Colonic mucosa (tissue), 4 donors: ENCODE data around the gene VWA8. TPM values are rescaled to one million over a fixed set of nuclear protein-coding genes. Genes with fewer than 3 reads are reported as not detected.

Experiments
- DNase-seq: peaks from one replicate; pipeline ENCODE4 v3.0.0-alpha.2; 2020
- H3K27ac ChIP-seq: fragments of 200-600 bp; one replicate; pipeline ENCODE4 v1.8.0; 2021
- H3K27me3 ChIP-seq: fragments of 200-600 bp; one replicate; pipeline ENCODE4 v1.8.0; 2021
- H3K36me3 ChIP-seq: fragments of 200-600 bp; one replicate; pipeline ENCODE4 v1.8.0; 2021
- H3K4me1 ChIP-seq: fragments of 200-600 bp; one replicate; pipeline ENCODE4 v1.8.0; 2021; ENCODE audit warnings: mild to moderate bottlenecking
- H3K4me3 ChIP-seq: fragments of 200-600 bp; one replicate; pipeline ENCODE4 v1.8.0; 2021
- H3K9ac ChIP-seq, 2 donors: one replicate each; pipeline ENCODE4 v1.7.0; 2013; ENCODE audit warnings: control low read depth in 2 of 2, low read depth in 2 of 2, low read length in 2 of 2
- H3K9me3 ChIP-seq: fragments of 200-600 bp; one replicate; pipeline ENCODE4 v1.8.0; 2021
- CTCF ChIP-seq: fragments of 200-600 bp; IDR thresholded peaks from one replicate; pipeline ENCODE4 v1.8.0; 2022; ENCODE audit warnings: antibody characterized with exemption, mild to moderate bottlenecking
- intact Hi-C: fragments of 100-400 bp; cut with DNase I; formaldehyde crosslinking; loops from one replicate; pipeline ENCODE4 v1.14.1; 2022
- total RNA-seq, 2 donors: library from RNA; stranded (reverse); fragmentation: NEBNext Ultra II Directional in 1 of 2; extraction: Animal tissue kit (Norgen Biotek cat#: 25700) in 1 of 2; gene quantifications; one replicate each; pipeline ENCODE4 v1.2.1, GENCODE V29; 2021
- donor health status: healthy.
- donor health status: DM: no; HTN: no; CAD: no.
- donor health status: DM: no; HTN: no; CAD: no.

The VWA8 gene
- total RNA-seq, 2 donors from 2014 or later: 23.8 to 31.8 TPM

GRCh38 chr13:41586216-41586615 is 374.7 kb downstream of the VWA8 start:
- no peak overlapping the region for H3K9ac ChIP-seq
- no peak overlapping the region for H3K4me3 ChIP-seq
- H3K27ac ChIP-seq: no peak overlapping the region
- DNase-seq: no peak
- no peaks in the 10 kb centered on the region for H3K9me3 ChIP-seq
- intact Hi-C loops: no loop called here
- H3K36me3 ChIP-seq: no peaks in the 10 kb centered on the region
- no peak for TF ChIP-seq CTCF
- H3K4me1 ChIP-seq: no peaks in the 10 kb centered on the region
- H3K27me3 ChIP-seq: no peaks in the 10 kb centered on the region

- Histone ChIP-seq H3K27me3 (no peaks in the 10 kb centered on the region), H3K4me3 (no peak overlapping the region), H3K27ac (no peak overlapping the region), H3K36me3 (no peaks in the 10 kb centered on the region), H3K9ac (no peak overlapping the region), H3K4me1 (no peaks in the 10 kb centered on the region), H3K9me3 (no peaks in the 10 kb centered on the region)
- TF ChIP-seq CTCF: no peak
- no peak for DNase-seq
- intact Hi-C loops: no loop called here
Measured at GRCh38 chr13:41582027-41582463, 378.9 kb downstream of the VWA8 start.

GRCh38 chr13:41580345-41580744 is 380.6 kb downstream of the VWA8 start:
- no peak overlapping the region for H3K27ac ChIP-seq
- intact Hi-C loops: no loop called here
- H3K4me1 ChIP-seq: no peaks in the 10 kb centered on the region
- no peak for TF ChIP-seq CTCF
- no peaks in the 10 kb centered on the region for H3K36me3 ChIP-seq
- H3K4me3 ChIP-seq: no peak overlapping the region
- H3K9ac ChIP-seq: no peak overlapping the region
- no peaks in the 10 kb centered on the region for H3K9me3 ChIP-seq
- no peak for DNase-seq
- H3K27me3 ChIP-seq: no peaks in the 10 kb centered on the region

GRCh38 chr13:41579881-41580280 is 381.0 kb downstream of the VWA8 start:
- no peak for DNase-seq

GRCh38 chr13:41579168-41579567 is 381.7 kb downstream of the VWA8 start:
- no peak for TF ChIP-seq CTCF
- intact Hi-C loops: no loop called here
- DNase-seq: no peak
- no peaks in the 10 kb centered on the region for H3K36me3 ChIP-seq
- no peak overlapping the region for H3K4me3 ChIP-seq
- no peak overlapping the region for H3K27ac ChIP-seq
- no peaks in the 10 kb centered on the region for H3K4me1 ChIP-seq
- no peak overlapping the region for H3K9ac ChIP-seq
- H3K9me3 ChIP-seq: no peaks in the 10 kb centered on the region
- H3K27me3 ChIP-seq: no peaks in the 10 kb centered on the region

More at GRCh38 chr13:41579881-41580280, 381.0 kb downstream of the VWA8 start:
- intact Hi-C loops: no loop called here
- no peaks in the 10 kb centered on the region for H3K27me3 ChIP-seq
- H3K9me3 ChIP-seq: no peaks in the 10 kb centered on the region
- H3K4me1 ChIP-seq: no peaks in the 10 kb centered on the region
- H3K9ac ChIP-seq: no peak overlapping the region
- H3K27ac ChIP-seq: no peak overlapping the region
- TF ChIP-seq CTCF: no peak
- H3K4me3 ChIP-seq: no peak overlapping the region
- H3K36me3 ChIP-seq: no peaks in the 10 kb centered on the region

- TF ChIP-seq CTCF: no peak
- Histone ChIP-seq H3K36me3 (no peaks in the 10 kb centered on the region), H3K9me3 (no peaks in the 10 kb centered on the region), H3K27ac (no peak overlapping the region), H3K4me3 (no peak overlapping the region), H3K27me3 (no peaks in the 10 kb centered on the region), H3K9ac (no peak overlapping the region), H3K4me1 (no peaks in the 10 kb centered on the region)
- no peak for DNase-seq
- intact Hi-C loops: no loop called here
Measured at GRCh38 chr13:41578371-41578770, 382.5 kb downstream of the VWA8 start.
